Measurements from ENCODE around the gene NUP153.
"Not testable (repeated sequence)": the region's sequence is repeated elsewhere in the genome, so short reads cannot be mapped to it uniquely, and the experiment has no call there.

The NUP153 gene

DNA sequence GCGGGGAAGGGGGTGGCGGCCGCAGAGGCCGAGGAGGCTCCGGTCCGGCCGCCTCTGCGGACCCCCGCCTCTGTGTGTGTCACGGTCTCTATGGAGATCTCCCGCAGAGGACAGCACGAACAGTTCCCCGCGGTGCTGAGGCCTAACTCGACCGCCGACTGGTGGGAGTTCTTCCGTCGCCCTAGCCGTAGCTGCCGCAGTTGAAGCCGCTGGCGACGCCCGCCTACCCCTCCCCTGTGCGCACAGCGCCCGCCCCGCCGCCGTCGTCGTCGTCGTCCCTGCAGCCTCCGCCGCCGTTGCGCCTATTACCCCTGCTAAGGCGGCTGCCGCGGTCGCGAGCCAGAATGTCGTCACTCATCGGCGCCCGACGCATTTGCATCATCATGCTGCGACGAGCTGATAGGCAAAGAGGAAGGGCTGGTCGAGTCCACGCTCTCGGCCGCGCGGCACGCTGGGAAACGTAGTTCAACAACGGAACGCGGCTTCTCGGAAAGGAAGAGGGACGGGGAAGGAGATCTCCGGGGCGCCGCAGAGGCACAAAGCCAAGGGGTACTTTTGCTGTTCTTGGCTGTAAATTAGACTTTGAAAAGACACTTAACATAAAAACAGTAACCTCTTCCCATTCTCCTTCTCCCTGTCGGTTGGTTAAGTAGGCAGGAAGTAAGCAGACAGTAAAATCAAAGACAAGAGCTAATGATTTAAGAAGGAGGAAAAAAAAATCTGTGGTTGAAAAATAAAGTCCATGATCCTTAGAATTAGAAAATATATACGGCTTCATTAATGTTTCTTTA is at the start of gene NUP153:
Gene NUP153, minus strand, starts transcription at position 346 of the 791 bp plus-strand sequence. CDS start 538 bp downstream, outside the sequence.
- peak; percentile 85 for DNase-seq (ENCODE audit: insufficient read length, low spot score)
- FAIRE-seq, result peak; percentile 99

DNA sequence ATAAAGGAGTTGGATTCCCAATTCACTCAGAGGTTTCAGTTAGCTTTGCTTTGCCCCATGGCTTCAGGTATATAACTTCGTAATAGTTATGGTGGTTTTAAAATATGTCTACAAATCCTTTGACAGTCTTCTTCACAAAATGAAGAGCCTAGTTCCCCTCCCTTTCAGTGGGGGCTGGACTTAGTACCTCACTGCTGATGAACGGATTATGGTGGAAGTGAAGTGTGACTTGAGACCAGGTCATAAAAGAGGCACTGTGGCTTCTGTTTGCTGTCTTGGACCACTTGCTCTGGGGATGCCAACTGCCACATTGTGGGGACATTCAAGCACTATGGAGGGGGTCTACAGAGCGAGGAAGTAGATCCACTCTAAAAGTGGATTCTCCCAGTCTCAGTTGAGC is 47.5 kb upstream of the NUP153 start:
- no peak for DNase-seq (ENCODE audit: insufficient read length, low spot score)
- no peak for FAIRE-seq

DNA sequence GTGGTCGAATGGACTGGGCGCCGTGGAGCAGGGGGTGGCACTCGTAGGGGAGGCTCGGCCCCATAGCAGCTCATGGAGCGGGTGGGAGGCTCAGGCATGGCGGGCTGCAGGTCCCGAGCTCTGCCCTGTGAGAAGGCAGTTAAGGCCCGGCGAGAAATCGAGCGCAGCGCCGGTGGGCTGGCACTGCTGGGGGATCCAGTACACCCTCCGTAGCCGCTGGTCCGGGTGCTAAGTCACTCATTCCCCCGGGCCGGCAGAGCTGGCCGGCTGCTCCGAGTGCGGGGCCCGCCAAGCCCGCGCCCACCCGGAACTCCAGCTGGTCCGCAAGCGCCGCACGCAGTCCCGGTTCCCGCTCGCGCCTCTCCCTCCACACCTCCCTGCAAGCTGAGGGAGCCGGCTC is 38.6 kb upstream of the NUP153 start:
- not testable (repeated sequence) for FAIRE-seq; DNase-seq (ENCODE audit: insufficient read length, low spot score)

DNA sequence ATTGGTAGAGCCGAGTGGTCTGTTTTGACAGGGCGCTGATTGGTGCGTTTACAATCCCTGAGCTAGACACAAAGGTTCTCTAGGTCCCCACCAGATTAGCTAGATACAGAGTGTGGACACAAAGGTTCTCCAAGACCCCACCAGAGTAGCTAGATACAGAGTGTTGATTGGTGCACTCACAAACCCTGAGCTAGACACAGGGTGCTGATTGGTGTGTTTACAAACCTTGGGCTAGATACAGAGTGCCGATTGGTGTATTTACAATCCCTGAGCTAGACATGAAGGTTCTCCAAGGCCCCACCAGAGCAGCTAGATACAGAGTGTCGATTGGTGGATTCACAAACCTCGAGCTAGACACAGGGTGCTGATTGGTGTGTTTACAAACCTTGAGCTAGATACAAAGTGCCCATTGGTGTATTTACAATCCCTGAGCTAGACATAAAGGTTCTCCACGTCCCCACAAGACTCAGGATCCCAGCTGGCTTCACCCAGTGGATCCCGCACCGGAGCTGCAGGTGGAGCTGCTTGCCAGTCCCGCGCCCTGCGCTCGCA is 38.1 kb upstream of the NUP153 start:
- not testable (repeated sequence) for FAIRE-seq; DNase-seq (ENCODE audit: insufficient read length, low spot score)

DNA sequence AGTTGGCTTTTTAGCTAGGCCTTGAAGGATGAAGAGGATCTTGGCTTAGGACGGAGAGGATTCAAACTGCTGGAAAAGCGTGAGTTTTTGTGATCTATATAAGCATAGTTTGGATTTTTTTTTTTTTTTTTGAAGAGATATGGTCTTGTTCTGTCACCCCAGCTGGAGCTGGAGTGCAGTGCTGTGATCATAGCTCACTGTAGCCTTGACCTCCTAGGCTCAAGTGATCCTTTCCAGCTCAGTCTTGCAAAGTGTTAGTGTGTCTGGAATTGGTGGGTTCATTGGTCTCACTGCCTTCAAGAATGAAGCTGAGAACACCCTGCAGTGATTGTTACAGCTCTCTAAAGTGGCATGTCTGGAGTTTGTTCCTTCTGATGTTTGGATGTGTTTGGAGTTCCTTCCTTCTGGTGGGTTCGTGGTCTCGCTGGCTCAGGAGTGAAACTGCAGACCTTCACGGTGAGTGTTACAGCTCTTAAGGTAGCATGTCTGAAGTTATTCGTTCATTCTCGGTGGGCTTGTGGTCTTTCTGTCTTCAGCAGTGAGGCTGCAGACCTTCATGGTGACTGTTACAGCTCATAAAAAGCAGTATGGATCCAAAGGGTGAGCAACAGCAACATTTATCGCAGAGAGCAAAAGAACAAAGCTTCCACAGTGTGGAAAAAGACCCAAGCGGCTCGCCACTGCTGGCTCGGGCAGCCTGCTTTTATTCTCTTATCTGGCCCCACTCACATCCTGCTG is 37.5 kb upstream of the NUP153 start:
- DNase-seq (ENCODE audit: insufficient read length, low spot score) (no peak), FAIRE-seq (no peak)

DNA sequence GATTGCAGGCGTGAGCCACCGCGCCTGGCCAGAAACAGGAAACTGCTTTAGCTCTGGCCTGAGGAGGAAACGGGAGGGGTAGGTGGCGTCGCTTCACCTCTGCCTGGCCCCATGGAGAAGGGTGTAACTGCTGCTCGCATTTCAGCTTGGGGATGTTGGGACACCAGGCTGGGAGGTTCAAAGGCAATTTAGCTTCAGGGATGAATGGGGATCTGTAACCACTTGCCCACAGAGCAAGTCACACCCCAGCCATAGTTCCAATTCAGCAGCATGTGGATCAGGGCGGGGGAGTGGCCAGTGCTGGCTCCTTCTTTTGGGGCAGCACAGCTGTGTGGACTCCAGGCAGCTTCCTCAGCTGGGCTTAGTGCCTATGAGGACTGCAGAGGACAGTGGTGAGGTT is 34.8 kb upstream of the NUP153 start:
- DNase-seq (ENCODE audit: insufficient read length, low spot score) (no peak), FAIRE-seq (no peak)

DNA sequence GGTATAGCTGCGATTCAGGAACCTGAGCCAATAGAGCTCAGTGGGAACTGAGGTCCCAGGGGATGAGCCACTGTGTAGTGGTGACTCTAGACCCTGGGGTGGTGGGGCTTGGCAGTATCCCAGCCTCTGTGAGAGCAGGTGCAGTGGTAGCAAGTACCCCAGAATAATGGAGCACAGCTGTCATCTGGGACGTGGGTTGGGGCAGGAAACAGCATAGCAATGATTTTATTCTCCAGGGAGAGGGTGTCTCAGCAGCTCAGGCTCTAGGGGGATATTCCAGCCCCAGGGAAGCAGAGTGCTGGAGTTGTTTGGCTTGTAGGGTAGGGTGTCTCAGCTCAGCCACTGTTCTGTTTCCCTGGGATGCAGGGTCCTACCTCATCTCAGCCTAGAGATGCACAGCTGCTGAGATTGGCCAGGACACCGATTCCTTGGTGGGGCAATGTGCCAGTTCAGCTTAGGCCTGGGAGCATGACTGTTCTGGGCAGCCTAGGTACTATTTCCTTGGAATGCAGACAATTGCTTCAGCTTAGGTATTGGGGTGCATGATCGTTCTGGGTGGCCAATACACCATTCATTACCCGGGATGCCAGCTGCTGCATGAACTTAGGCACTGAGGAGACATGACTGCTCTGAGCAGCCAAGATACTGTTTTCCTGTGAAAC is 34.0 kb upstream of the NUP153 start:
- DNase-seq (ENCODE audit: insufficient read length, low spot score) (no peak), FAIRE-seq (no peak)

DNA sequence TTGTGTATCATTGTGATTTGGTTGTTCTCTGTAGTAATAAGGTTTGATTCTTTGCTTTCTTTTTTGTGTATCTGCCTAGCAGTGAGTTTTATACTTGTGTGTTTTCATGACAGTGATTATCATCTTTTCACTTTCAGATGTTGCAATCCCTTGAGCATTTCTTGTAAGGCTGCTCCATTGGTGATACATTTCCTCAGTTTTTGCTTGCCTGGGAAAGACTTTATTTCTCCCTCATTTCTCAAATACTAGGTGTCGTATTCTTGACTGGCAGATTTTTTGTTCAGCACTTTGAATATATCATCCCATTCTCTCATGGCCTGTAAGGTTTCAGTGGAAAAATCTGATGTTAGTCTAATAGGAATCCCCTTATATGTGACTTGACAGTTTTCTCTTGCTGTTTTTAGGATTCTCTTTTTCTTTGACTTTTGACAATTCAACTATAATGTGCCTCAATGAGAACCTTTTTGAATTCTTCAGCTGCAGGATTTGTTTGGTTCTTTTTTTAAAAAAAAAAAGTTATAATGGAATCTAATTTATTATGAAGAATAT is 31.1 kb upstream of the NUP153 start:
- DNase-seq (ENCODE audit: insufficient read length, low spot score) (no peak), FAIRE-seq (no peak)

DNA sequence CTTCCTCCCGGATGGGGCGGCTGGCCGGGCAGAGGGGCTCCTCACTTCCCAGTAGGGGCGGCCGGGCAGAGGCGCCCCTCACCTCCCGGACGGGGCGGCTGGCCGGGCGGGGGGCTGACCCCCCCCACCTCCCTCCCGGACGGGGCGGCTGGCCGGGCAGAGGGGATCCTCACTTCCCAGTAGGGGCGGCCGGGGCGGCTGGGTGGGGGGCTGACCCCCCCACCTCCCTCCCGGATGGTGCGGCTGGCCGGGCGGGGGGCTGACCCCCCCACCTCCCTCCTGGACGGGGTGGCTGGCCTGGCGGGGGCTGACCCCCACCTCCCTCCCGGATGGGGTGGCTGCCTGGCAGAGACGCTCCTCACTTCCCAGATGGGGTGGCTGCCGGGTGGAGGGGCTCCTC is 28.6 kb upstream of the NUP153 start:
- FAIRE-seq; DNase-seq (ENCODE audit: insufficient read length, low spot score): not testable (repeated sequence)

DNA sequence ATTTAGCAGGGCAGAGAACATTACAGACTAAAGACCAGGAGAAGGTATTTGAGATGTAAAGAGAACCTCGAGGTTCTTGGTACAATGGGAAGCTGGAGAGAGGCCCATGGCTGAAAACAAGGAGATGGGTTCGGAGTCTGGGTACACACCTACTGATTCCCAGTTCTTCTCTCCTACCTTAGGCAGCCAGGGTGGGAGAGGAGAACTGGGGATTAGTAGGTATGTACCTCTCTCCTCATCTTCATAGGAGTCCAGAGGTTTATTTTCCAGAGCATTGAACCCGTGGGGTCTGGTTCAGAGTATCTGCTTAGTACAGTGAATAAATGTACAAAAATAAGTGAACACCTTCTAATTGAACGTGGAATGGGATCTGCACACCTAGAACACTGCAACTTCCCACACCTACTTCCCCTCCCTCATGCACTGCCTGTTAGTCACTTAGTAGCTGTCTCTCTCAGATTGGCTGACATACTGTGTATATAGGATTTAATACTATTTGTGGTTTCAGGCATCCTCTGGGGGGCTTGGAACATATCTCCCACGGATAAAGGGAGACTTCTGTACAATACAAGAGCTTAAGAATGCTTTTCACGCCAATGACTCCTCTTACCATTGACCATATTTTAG is 23.5 kb upstream of the NUP153 start:
- FAIRE-seq (no peak), DNase-seq (ENCODE audit: insufficient read length, low spot score) (no peak)

DNA sequence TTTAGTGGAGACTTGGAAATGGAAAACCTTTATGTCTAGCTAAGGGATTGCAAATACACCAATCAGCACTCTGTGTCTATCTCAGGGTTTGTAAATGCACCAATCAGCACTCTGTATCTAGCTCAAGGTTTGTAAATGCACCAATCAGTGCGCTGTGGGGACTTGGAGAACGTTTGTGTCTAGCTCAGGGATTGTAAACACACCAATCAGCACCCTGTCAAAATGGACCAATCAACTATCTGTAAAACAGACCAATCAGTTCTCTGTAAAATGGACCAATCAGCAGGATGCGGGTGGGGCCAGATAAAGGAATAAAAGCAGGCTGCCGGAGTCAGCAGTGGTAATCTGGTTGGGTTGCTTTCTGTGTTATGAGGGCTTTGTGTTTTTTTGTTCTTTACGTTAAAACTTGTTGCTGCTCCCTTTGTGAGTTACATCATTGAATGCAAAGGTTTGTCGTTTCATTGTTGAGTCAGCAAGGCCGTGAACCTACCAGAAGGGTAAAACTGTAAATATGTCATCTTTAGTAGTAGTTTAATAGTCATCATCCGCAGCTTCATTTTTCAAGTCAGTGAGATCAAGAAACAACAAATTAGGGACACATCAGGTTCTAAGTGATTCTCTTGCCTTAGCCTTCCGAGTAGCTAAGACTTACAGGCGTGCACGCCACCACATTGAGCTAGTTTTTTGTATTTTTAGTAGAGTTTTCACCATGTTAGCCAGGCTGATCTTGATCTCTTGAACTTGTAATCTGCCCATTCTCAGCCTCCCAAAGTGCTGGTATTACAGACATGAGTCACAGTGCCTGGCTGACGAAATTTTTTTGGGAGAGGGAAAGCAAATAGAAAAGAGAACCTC is 22.7 kb upstream of the NUP153 start:
- FAIRE-seq, result no peak

DNA sequence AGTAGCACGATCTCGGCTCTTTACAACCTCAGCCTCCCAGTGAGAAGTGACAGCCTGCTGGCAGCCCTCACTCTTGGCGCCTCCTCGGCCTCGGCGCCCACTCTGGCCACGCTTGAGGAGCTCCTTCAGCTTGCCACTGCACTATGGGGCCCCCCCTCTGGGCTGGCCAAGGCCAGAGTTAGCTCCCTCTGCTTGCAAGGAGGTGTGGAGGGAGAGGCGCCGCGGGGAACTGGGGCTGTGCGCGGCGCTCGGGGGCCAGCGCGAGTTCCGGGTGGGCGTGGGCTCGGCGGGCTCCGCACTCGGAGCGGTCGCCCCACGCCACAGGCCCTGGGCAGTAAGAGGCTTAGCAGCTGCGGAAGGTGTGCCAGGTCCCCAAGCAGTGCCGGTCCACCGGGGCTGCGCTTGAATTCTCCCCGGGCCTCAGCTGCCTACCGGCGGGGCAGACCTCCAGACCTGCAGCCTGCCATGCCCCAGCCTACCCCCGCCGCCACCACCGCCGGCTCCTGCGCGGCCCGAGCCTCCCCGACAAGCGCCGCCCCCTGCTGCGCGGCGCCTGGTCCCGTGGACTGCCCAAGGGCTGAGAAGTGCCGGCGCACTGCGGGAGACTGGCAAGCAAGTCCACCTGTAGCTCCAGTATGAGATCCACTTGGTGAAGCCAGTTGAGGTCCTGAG is 22.0 kb upstream of the NUP153 start:
- FAIRE-seq (no peak), DNase-seq (ENCODE audit: insufficient read length, low spot score) (no peak)

More for the DNA sequence above, 22.7 kb upstream of the NUP153 start:
- DNase-seq (ENCODE audit: insufficient read length, low spot score), result no peak

DNA sequence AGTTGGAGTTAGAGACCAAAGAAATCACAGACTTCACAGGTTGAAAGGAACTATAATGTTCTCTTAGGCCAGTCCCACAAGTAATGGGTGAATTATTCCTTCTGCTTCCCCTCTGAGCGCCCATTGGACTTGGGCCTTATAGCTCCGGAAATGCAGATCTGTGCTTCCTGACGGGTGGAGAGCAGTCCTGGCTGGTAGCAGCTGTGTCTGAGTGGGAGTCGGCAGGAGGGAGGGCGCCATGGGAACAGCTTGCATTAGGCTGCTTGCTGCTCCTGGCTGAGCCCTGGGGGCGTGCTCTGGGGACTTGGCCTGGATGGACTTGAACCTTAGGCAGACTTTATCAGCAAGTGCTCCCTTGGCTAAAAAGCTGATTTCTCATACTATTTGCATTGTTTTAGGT is 18.4 kb upstream of the NUP153 start:
- no peak for DNase-seq (ENCODE audit: insufficient read length, low spot score)
- FAIRE-seq, result no peak

DNA sequence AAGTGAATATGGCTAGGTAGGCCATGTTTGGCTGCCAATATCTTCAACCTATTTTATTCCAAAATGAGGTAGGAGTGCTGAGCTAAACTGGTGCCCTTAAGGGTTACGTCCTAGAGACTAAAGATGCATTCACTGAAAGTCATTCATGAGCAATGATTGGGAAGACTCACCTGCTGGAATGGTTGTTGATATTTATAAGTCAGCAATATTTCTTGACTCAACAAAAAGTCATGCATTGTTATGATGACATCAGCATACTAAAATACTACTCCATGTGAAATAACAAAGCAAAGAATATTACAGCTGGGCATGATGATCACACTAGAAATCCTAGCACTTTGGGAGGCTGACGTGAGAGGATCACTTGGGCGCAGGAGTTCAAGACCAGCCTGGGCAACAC is 17.6 kb upstream of the NUP153 start:
- DNase-seq (ENCODE audit: insufficient read length, low spot score), result no peak
- FAIRE-seq, result no peak

DNA sequence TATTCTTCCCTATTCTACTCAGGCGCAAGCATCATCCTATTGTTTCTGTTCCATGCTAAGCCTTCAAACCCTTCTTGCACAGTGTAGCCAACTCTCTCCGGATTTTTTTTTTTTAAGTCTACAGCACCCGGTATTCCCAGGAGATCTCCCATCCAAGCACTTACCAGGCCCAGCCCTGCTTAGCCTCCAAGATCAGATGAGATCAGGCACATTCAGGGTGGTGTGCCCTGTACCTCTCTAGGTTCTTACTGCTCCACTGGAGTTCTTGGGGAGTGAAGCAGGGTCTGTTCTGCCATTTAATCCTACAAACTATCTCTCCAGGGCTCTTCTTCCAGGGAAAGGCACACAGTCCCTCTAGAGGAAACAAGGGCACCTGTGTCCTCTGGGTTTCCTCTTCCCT is 14.9 kb upstream of the NUP153 start:
- no peak for FAIRE-seq
- no peak for DNase-seq (ENCODE audit: insufficient read length, low spot score)

DNA sequence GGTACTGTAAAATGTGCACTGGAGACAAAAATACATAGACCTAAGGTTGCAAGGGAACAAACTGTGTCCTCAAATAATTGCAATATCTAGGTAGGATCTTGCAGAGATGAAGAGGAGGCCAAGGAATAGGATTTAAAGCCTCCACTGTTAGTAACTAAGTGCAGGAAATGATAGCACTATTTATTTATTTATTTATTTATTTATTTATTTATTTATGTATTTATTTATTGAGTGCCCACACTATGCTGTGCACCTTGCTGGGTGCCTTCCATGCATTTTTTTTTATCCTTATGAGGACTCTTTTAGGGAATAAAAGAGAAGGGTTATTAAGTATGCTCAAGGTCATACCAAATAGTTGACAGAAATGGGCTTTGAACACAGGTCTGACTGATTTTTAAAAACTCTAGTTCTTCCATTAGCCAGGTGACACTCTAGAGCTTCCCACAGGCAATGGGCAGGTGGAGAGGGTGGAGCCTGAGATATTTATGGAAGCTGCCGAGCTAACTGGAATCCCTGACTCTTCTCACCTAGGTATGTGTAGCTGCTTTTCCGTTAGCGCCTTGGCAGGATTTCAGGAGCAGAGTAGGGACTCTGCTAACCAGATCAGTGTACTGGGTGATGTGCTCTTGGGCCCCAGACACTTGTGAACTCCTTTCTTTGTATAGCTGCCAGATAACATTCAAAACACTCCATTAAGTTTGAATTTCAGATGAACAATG is 12.8 kb upstream of the NUP153 start:
- DNase-seq (ENCODE audit: insufficient read length, low spot score) (no peak), FAIRE-seq (no peak)

DNA sequence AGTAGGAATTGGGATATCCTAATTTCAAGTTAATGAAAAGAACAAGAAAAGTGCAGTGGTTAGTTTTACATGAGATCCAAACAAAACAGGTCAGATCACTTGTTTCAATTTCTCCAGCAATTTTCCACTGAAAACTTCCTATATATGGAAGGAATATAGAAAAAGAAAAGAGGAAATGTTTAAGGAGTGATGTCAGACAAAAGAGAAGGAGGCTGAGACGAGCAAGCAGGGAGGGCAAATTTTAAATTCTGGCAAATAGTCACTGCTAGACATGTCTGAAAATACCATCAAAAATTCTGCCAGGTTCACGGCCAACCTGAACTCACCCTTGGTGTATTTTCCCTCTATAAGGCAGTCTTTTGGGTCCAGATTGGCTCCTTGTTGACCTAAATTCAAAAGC is 9.5 kb upstream of the NUP153 start:
- FAIRE-seq (no peak), DNase-seq (ENCODE audit: insufficient read length, low spot score) (no peak)
